Heart left ventricle (tissue), 16 donors: ENCODE data around the gene COPE. TPM values are rescaled to one million over a fixed set of nuclear protein-coding genes. Genes with fewer than 3 reads are reported as not detected.
A peak's percentile ranks its signal among the peaks of the same experiment; 100 is the strongest.

Source experiments
- ATAC-seq, 4 donors: fragments of 200-7000 bp; cut with Tn5 transposase; one replicate each; pipeline ENCODE4 v1.9.1; 2020 to 2022; ENCODE audit warnings: moderate library complexity in 4 of 4, mild to moderate bottlenecking in 3 of 4, moderate number of reproducible peaks in 1 of 4
- DNase-seq, 5 donors: peaks; one replicate each; pipeline ENCODE4 v3.0.0-alpha.2; 2020
- H3K27ac ChIP-seq, 12 donors: fragments of 200-600 bp; sonication (generic) in 4 of 12; one replicate each; pipeline versions ENCODE4 v1.5.0 to v1.8.0; 2016 to 2022; ENCODE audit warnings: mild to moderate bottlenecking in 2 of 12
- H3K27me3 ChIP-seq, 9 donors: fragments of 200-600 bp; sonication (generic) in 2 of 9; one replicate each; pipeline versions ENCODE4 v1.5.1 to v1.8.0; 2016 to 2022; ENCODE audit warnings: mild to moderate bottlenecking in 3 of 9
- H3K36me3 ChIP-seq, 9 donors: fragments of 200-600 bp; sonication (generic) in 2 of 9; one replicate each; pipeline versions ENCODE4 v1.5.0 to v1.8.0; 2018 to 2022; ENCODE audit warnings: mild to moderate bottlenecking in 2 of 9
- H3K4me1 ChIP-seq, 12 donors: fragments of 200-600 bp; sonication (generic) in 4 of 12; one replicate each; pipeline versions ENCODE4 v1.5.0 to v1.8.0; 2016 to 2022; ENCODE audit warnings: mild to moderate bottlenecking in 3 of 12
- H3K4me3 ChIP-seq, 12 donors: fragments of 200-600 bp; sonication (generic) in 4 of 12; one replicate each; pipeline versions ENCODE4 v1.5.0 to v1.8.0; 2017 to 2022; ENCODE audit warnings: mild to moderate bottlenecking in 9 of 12, moderate library complexity in 4 of 12
- H3K9me3 ChIP-seq, 12 donors: fragments of 200-600 bp; sonication (generic) in 4 of 12; one replicate each; pipeline versions ENCODE4 v1.5.0 to v1.8.0; 2016 to 2022; ENCODE audit warnings: mild to moderate bottlenecking in 1 of 12
- POLR2A ChIP-seq, 2 donors: fragments of 450-650 bp; IDR thresholded peaks; one replicate each; pipeline ENCODE4 v1.6.1; 2017; ENCODE audit warnings: antibody characterized with exemption in 2 of 2, mild to moderate bottlenecking in 2 of 2, moderate library complexity in 2 of 2
- WGBS, 4 donors: extraction: QIAGEN DNeasy Blood & Tissue Kit in 2 of 4; methylation state at CpG; one replicate each; pipeline versions ENCODE4 v1.1.5 to v1.1.7; 2013 to 2018; 5-methylcytosine and 5-hydroxymethylcytosine counted together
- intact Hi-C, 10 donors: fragments of 100-400 bp; cut with DNase I; formaldehyde crosslinking; loops; one replicate each; pipeline versions ENCODE4 v1.11.1 to v1.14.2; 2022
- polyA plus RNA-seq, 2 donors: library from polyadenylated mRNA; stranded (reverse); fragments of 200-250 nt; gene quantifications; one replicate each; pipeline ENCODE4 v1.2.3, GENCODE V29; 2013
- total RNA-seq, 9 donors: library from RNA; depleted of rRNA in 2 of 9; stranded (reverse); fragments of >200 nt in 2 of 9; fragmentation: NEBNext Ultra II Directional in 3 of 9; extraction: Animal tissue kit (Norgen Biotek cat#: 25700) in 3 of 9; gene quantifications; one replicate each; pipeline versions ENCODE4 v1.1.0 to v1.2.4, GENCODE V29; 2016 to 2023
- TF ChIP-seq, protein P1 (sequence below), 12 donors: fragments of 200-600 bp; sonication (generic) in 4 of 12; IDR thresholded peaks; one replicate each; pipeline versions ENCODE4 v1.5.0 to v1.8.0; 2018 to 2022; ENCODE audit warnings: antibody characterized with exemption in 12 of 12, mild to moderate bottlenecking in 5 of 12
- donor health status: ischemic (EF 13 %, LVEDD 7.1; RV severe dilation, severe dysfunction).
- donor health status: healthy with polysubstance abuse.
- donor health status: DM: no; HTN: yes; CAD: no.
- donor health status: DM: no; HTN: no; CAD: no.
- donor health status: ischemic (EF 25% LVEDD 6.9; RV normal size, moderate dysfunction).
- donor health status: ischemic (EF 25% LVEDD 5.7; RV mildly dilated, moderate dysfunction).
- donor health status: healthy.
- donor health status: DM: yes; HTN: yes; CAD: no.
- donor health status: ischemic (EF 35%, LVEDD 5.7; RV mildly dilated, moderate dysfunction).
- donor health status: nonischemic (EF 11% LVEDD 7.7; RV severe dilation, severe dysfunction).
- donor health status: DM: yes; HTN: yes; CAD: no.
- donor health status: PGD.
- donor health status: ischemic (EF 29% LVEDD 5.4; RV normal size, mild dysfunction).
- donor health status: nonischemic (EF 23%, LVEDD 6.1; RV moderate dilation, normal function).

COPE gene
- total and polyA plus RNA-seq, 11 donors: 94.0 to 241 (median 147) TPM

DNA sequence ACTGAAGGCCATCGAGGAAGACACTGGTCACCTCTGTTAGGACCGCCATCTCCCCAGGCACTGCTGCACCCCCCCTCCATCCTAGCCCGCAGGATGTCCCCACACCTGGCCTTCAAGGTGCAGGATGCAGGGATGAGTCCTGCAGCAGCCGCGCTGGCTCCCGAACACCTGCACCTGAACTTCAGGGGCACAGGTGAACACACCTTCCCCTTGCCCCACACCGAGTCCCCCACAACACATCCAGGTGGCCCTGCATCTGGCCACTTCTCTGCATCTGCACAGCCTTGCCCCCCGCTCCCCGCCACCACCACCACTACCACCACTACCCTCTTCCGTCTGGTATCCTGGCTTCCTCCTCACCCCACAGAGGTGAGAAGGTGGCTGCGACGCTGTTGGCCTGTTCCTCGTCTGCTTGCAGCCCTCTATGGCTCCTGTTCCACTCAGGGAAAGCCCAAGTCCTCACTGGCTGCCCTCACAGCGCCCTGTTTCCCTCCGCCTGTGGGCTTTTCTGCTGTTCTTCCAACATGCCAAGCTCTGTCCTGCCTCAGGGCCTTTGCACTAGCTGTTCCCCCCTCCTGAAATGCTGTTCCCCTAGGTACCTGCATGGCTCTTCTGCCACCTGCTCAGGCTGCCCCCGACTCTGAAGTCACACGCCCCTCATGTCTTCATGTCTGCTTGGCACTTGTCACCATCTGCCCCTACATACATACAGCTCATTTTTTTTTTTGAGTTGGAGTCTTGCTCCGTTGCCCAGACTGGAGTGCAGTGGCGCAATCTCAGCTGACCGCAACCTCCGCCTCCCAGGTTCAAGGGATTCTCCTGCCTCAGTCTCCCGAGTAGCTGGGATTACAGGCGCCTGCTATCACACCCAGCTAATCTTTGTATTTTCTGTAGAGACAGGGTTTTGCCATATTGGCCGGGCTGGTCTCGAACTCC is 21.8 kb downstream of the COPE start:
- Histone ChIP-seq H3K4me1 (peaks cover 0 to 33% (median 13%) of the 10 kb centered on the region in 12 donors), H3K4me3 (no peak overlapping the region), H3K9me3 (no peaks in the 10 kb centered on the region), H3K36me3 (peaks cover 0 to 31% (median 21%) of the 10 kb centered on the region in 9 donors), H3K27ac (no peak overlapping the region), H3K27me3 (peaks cover 0 to 26% (median 12%) of the 10 kb centered on the region in 9 donors)
- no peak for TF ChIP-seq POLR2A (IDR thresholded peaks at IDR 0.05)
- TF ChIP-seq, protein P1, sequence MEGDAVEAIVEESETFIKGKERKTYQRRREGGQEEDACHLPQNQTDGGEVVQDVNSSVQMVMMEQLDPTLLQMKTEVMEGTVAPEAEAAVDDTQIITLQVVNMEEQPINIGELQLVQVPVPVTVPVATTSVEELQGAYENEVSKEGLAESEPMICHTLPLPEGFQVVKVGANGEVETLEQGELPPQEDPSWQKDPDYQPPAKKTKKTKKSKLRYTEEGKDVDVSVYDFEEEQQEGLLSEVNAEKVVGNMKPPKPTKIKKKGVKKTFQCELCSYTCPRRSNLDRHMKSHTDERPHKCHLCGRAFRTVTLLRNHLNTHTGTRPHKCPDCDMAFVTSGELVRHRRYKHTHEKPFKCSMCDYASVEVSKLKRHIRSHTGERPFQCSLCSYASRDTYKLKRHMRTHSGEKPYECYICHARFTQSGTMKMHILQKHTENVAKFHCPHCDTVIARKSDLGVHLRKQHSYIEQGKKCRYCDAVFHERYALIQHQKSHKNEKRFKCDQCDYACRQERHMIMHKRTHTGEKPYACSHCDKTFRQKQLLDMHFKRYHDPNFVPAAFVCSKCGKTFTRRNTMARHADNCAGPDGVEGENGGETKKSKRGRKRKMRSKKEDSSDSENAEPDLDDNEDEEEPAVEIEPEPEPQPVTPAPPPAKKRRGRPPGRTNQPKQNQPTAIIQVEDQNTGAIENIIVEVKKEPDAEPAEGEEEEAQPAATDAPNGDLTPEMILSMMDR (IDR thresholded peaks at IDR 0.05): no peak
- ATAC-seq (no peak), DNase-seq (peak in 1 of 5 donors; percentile 14)
- intact Hi-C loops: loop anchor here in 2 of 10 donors (10.0 kb wide), 1 partner anchor 87 kb away; no protein-coding TSS in a partner anchor
- WGBS, 4 donors: 95 to 97% (median 95%) methylated on average over 19 to 25 of the region's 25 CpGs

DNA sequence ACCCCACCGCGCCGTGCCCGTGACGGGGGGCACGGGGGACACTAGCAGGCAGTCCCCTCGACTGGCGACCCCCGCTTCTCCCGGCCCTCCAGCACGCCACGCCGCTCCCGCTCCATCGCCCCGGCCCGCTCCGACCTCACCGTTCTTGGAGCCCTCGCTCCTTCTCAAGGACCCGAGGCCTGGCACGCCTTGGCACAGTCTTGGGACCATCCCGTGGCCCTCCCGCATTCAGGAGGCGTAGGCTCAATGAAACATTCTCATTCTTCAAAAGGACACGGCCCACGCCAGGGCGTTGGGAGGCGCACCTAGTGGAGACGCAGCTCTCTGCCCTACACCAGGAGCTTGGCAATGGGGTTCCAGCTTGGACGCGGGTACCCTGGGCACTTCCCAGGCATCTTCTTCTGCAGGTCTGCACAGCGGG is 22.8 kb downstream of the COPE start:
- intact Hi-C loops: loop anchor here in 2 of 10 donors (10.0 kb wide), 1 partner anchor 88 kb away; no protein-coding TSS in a partner anchor
- peak in 1 of 5 donors; percentile 20 for DNase-seq
- Histone ChIP-seq H3K27me3 (peaks cover 0 to 26% (median 12%) of the 10 kb centered on the region in 9 donors), H3K9me3 (no peaks in the 10 kb centered on the region), H3K4me3 (peak overlapping the region in 6 of 12 donors; percentile 25 to 53 (median 28)), H3K4me1 (peaks cover 0 to 33% (median 13%) of the 10 kb centered on the region in 12 donors), H3K36me3 (peaks cover 0 to 27% (median 20%) of the 10 kb centered on the region in 9 donors), H3K27ac (no peak overlapping the region)
- TF ChIP-seq, protein P1 (IDR thresholded peaks at IDR 0.05): no peak
- no peak for TF ChIP-seq POLR2A (IDR thresholded peaks at IDR 0.05)
- no peak for ATAC-seq
- 18 to 41% (median 27%) methylated on average over 17 to 33 of the region's 33 CpGs for WGBS, 4 donors

DNA sequence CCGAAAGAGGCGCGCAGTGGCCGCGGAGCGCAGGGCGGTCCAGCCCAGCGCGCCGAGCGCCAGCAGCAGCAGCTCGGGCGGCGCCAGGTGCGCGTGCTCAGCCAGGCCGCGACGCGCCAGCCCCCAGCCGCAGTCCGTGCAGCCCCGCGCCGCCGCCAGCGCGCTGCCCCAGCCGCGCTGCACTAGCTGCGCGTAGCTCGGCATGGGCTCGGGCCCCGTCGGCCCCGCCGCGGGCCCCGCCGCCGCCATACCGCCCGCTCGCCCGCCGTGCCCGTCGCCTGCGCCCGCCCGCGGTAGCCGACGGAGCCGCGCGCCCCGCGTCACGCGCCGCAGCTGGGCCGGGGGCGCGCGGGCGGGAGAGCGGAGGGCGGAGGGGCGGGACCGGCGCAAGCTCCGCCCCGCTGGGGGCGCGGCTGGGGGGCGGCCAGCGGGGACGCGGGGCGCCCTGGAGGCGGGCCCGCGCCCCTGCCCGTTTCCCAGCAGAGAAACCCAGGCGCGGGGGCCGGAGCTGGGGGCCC is 23.3 kb downstream of the COPE start, which contains the start of gene CERS1:
TSS of gene CERS1 (minus strand) at position 335 of the 518 bp plus-strand sequence. CDS start at position 249, 86 bp downstream.
- H3K27ac ChIP-seq: peak within 1 kb of the TSS in 2 of 12 donors; percentile 2 to 45
- peaks cover 0 to 33% (median 13%) of the 10 kb centered on the region in 12 donors for H3K4me1 ChIP-seq
- intact Hi-C loops: loop anchor here in 2 of 10 donors (10.0 kb wide), 1 partner anchor 89 kb away; no protein-coding TSS in a partner anchor
- DNase-seq: peak in 1 of 5 donors; percentile 17
- 1 to 2% (median 1%) methylated on average over 22 to 89 of the region's 89 CpGs for WGBS, 4 donors
- peaks cover 0 to 26% (median 12%) of the 10 kb centered on the region in 9 donors for H3K27me3 ChIP-seq
- TF ChIP-seq POLR2A (IDR thresholded peaks at IDR 0.05): no peak
- TF ChIP-seq, protein P1 (IDR thresholded peaks at IDR 0.05): no peak
- H3K4me3 ChIP-seq: peak within 1 kb of the TSS in 11 of 12 donors; percentile 31 to 64 (median 53)
- ATAC-seq: no peak
- peaks cover 0 to 22% (median 16%) of the 10 kb centered on the region in 9 donors for H3K36me3 ChIP-seq
- H3K9me3 ChIP-seq: no peaks in the 10 kb centered on the region
